ENCODE measurements around the gene NPY5R. TPM values are rescaled to one million over a fixed set of nuclear protein-coding genes. Genes with fewer than 3 reads are reported as not detected.

Gene NPY5R
- total RNA-seq, 3 donors from 2014 or later: 1.6 to 4.6 (median 1.6) TPM

GRCh38 chr4:163330916-163331628, 12.6 kb upstream of the NPY5R start:
- H3K27me3 ChIP-seq: no peaks in the 10 kb centered on the region
- intact Hi-C loops (cut with DNase I; ENCODE audit: low total_unique reads): no loop called here

DNA sequence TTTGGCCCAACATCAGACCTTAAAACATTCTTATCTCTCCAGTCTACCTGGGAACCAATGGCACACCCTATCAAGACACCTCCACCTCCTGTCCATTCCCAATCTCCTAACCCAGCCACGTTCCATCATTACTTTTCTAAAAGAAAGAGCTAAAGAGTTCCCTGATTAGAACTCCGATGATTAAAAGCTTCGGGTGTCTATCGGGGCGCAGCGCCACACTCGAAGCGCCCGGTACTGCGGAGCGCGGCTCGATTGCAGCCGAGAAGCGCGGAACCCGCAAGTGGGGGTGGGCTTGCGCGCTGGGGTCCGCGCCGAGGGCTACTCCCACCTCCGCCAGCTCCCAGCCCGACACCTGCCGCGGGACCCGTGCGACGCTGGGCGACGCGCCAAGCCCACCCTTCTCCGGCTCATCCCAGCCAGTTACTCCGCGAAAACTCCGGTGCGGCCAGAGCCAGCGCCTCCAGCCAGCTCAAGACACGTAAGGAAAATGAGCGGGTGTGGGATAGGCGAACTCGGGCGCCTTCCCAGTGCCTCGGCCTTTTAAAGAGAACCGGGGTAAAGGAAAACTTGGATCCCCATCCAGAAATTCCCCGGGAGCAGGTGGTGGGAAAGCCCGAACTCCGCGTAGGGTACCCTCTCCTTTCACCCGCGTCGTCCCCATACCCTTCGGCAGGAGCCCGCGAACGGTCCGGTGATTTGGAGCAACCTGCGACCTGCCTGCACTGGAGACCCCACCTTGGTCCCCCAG, 11.9 kb upstream of the NPY5R start:
- no peaks in the 10 kb centered on the region for H3K36me3 ChIP-seq
- H3K27me3 ChIP-seq: no peaks in the 10 kb centered on the region
- no peaks in the 10 kb centered on the region for H3K9me3 ChIP-seq
- DNase-seq (ENCODE audit: low spot score in 2 of 2): no peak
- peak overlapping the region; percentile 57 to 66 for H3K27ac ChIP-seq
- no peak for TF ChIP-seq POLR2A (IDR thresholded peaks at IDR 0.05)
- no peak for TF ChIP-seq POLR2AphosphoS5 (IDR thresholded peaks at IDR 0.05)
- TF ChIP-seq, protein P1, sequence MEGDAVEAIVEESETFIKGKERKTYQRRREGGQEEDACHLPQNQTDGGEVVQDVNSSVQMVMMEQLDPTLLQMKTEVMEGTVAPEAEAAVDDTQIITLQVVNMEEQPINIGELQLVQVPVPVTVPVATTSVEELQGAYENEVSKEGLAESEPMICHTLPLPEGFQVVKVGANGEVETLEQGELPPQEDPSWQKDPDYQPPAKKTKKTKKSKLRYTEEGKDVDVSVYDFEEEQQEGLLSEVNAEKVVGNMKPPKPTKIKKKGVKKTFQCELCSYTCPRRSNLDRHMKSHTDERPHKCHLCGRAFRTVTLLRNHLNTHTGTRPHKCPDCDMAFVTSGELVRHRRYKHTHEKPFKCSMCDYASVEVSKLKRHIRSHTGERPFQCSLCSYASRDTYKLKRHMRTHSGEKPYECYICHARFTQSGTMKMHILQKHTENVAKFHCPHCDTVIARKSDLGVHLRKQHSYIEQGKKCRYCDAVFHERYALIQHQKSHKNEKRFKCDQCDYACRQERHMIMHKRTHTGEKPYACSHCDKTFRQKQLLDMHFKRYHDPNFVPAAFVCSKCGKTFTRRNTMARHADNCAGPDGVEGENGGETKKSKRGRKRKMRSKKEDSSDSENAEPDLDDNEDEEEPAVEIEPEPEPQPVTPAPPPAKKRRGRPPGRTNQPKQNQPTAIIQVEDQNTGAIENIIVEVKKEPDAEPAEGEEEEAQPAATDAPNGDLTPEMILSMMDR (IDR thresholded peaks at IDR 0.05): no peak
- no peaks in the 10 kb centered on the region for H3K4me1 ChIP-seq
- peak overlapping the region; percentile 48 to 80 (median 67) for H3K4me3 ChIP-seq
- intact Hi-C loops (cut with DNase I; ENCODE audit: low total_unique reads): no loop called here

More at GRCh38 chr4:163330916-163331628, 12.6 kb upstream of the NPY5R start:
- TF ChIP-seq, protein P1 (IDR thresholded peaks at IDR 0.05): no peak
- TF ChIP-seq POLR2AphosphoS5 (IDR thresholded peaks at IDR 0.05) (no peak), POLR2A (IDR thresholded peaks at IDR 0.05) (no peak)
- H3K9me3 ChIP-seq: no peaks in the 10 kb centered on the region
- no peaks in the 10 kb centered on the region for H3K36me3 ChIP-seq
- no peak overlapping the region for H3K27ac ChIP-seq
- H3K4me1 ChIP-seq: no peaks in the 10 kb centered on the region
- no peak for DNase-seq (ENCODE audit: low spot score in 2 of 2)
- peak overlapping the region; percentile 48 to 80 (median 67) for H3K4me3 ChIP-seq

GRCh38 chr4:163332526-163333406, 10.9 kb upstream of the NPY5R start, which contains the start of gene NPY1R:
NPY1R (minus strand) TSS chr4:163332596; CDS start chr4:163326554, 6,042 bp downstream.
- peak within 1 kb of the TSS; percentile 48 to 80 (median 67) for H3K4me3 ChIP-seq
- H3K9me3 ChIP-seq: no peaks in the 10 kb centered on the region
- no peak for TF ChIP-seq POLR2A (IDR thresholded peaks at IDR 0.05)
- TF ChIP-seq, protein P1 (IDR thresholded peaks at IDR 0.05): peak; percentile 20 to 59 (median 57)
- H3K27me3 ChIP-seq: no peaks in the 10 kb centered on the region
- peak within 1 kb of the TSS; percentile 57 to 66 for H3K27ac ChIP-seq
- no peaks in the 10 kb centered on the region for H3K4me1 ChIP-seq
- no peaks in the 10 kb centered on the region for H3K36me3 ChIP-seq
- peak; percentile 71 to 74 for DNase-seq (ENCODE audit: low spot score in 2 of 2)
- intact Hi-C loops (cut with DNase I; ENCODE audit: low total_unique reads): no loop called here

DNA sequence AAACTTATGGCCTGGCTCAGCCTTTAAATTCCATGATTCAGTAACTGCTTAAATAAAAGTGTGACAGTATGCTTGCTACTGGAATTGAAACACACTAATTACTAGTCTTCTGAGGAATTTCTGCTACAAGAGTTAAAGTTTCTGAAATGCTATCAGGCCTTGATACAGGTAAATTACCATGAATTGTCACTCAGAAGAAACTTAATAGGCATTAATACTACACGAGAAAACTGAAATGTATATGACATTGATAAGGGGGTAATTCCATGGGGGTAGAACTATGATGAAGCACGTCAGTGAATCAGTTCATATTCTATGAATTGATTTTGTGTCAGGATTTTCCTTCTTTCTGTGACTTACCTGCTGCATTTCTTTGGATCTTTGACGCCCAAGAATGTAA, 8.3 kb upstream of the NPY5R start:
- Histone ChIP-seq H3K4me3 (no peak overlapping the region), H3K27me3 (peaks cover 0 to 4% of the 10 kb centered on the region in 2 donors), H3K9me3 (no peaks in the 10 kb centered on the region), H3K36me3 (no peaks in the 10 kb centered on the region), H3K4me1 (no peaks in the 10 kb centered on the region), H3K27ac (no peak overlapping the region)
- TF ChIP-seq POLR2A (IDR thresholded peaks at IDR 0.05) (no peak), POLR2AphosphoS5 (IDR thresholded peaks at IDR 0.05) (no peak)
- intact Hi-C loops (cut with DNase I; ENCODE audit: low total_unique reads): no loop called here
- no peak for DNase-seq (ENCODE audit: low spot score in 2 of 2)

All from breast epithelium (tissue), 4 donors.